ENCODE results near the gene TLR5.

The TLR5 gene

GRCh38 chr1:223142795-223143536, at the start of gene TLR5:
Gene TLR5, minus strand, starts transcription at chr1:223143248. Its CDS starts 30,217 bp downstream, at chr1:223113031.
- peak within 1 kb of the TSS; percentile 65; the same call in 1 of the 2 replicates for H3K9ac ChIP-seq
- H3K4me3 ChIP-seq = peak within 1 kb of the TSS; percentile 71
- no peaks in the 10 kb centered on the region for H4K20me1 ChIP-seq
- H3K27ac ChIP-seq = peak within 1 kb of the TSS; percentile 67
- H3K36me3 ChIP-seq = no peaks in the 10 kb centered on the region
- no peaks in the 10 kb centered on the region for H3K27me3 ChIP-seq
- no peak for TF ChIP-seq Cebpa-rat (IDR thresholded peaks at IDR 0.05)
- peak within 1 kb of the TSS; percentile 86 for H3K4me2 ChIP-seq
- peaks cover 36% of the 10 kb centered on the region for H3K4me1 ChIP-seq
- H3K9me3 ChIP-seq = peaks cover 28% of the 10 kb centered on the region

GRCh38 chr1:223189903-223190724, 47.1 kb upstream of the TLR5 start:
- no peaks in the 10 kb centered on the region for H3K27me3 ChIP-seq

GRCh38 chr1:223189525-223189902, 46.5 kb upstream of the TLR5 start:
- 0 out of 2 replicates have a peak, but pooled peaks cover 3% of the 10 kb centered on the region for H3K4me1 ChIP-seq
- no peak overlapping the region for H3K4me3 ChIP-seq
- no peaks in the 10 kb centered on the region for H3K9me3 ChIP-seq
- no peaks in the 10 kb centered on the region for H3K36me3 ChIP-seq
- no peak for TF ChIP-seq Cebpa-rat (IDR thresholded peaks at IDR 0.05)
- no peaks in the 10 kb centered on the region for H3K27me3 ChIP-seq
- no peaks in the 10 kb centered on the region for H4K20me1 ChIP-seq
- no peak overlapping the region for H3K27ac ChIP-seq
- no peak overlapping the region for H3K4me2 ChIP-seq
- H3K9ac ChIP-seq = no peak overlapping the region

More at GRCh38 chr1:223189903-223190724, 47.1 kb upstream of the TLR5 start:
- Histone ChIP-seq H3K4me3 (no peak overlapping the region), H3K9me3 (no peaks in the 10 kb centered on the region), H4K20me1 (no peaks in the 10 kb centered on the region), H3K36me3 (no peaks in the 10 kb centered on the region), H3K4me2 (no peak overlapping the region), H3K4me1 (0 out of 2 replicates have a peak, but pooled peaks cover 3% of the 10 kb centered on the region), H3K27ac (no peak overlapping the region), H3K9ac (no peak overlapping the region)
- TF ChIP-seq Cebpa-rat (IDR thresholded peaks at IDR 0.05) = no peak

GRCh38 chr1:223188618-223189356, 45.7 kb upstream of the TLR5 start:
- no peaks in the 10 kb centered on the region for H4K20me1 ChIP-seq
- H3K9me3 ChIP-seq = no peaks in the 10 kb centered on the region
- H3K4me2 ChIP-seq = no peak overlapping the region
- no peak overlapping the region for H3K4me3 ChIP-seq
- H3K27me3 ChIP-seq = no peaks in the 10 kb centered on the region
- no peak overlapping the region for H3K27ac ChIP-seq
- TF ChIP-seq Cebpa-rat (IDR thresholded peaks at IDR 0.05) = no peak
- H3K9ac ChIP-seq = no peak overlapping the region
- H3K4me1 ChIP-seq = 0 out of 2 replicates have a peak, but pooled peaks cover 3% of the 10 kb centered on the region
- H3K36me3 ChIP-seq = no peaks in the 10 kb centered on the region

GRCh38 chr1:223186800-223187199, 43.8 kb upstream of the TLR5 start:
- H3K4me1 ChIP-seq = 0 out of 2 replicates have a peak, but pooled peaks cover 3% of the 10 kb centered on the region
- no peak overlapping the region for H3K4me2 ChIP-seq
- no peaks in the 10 kb centered on the region for H4K20me1 ChIP-seq
- H3K9me3 ChIP-seq = no peaks in the 10 kb centered on the region
- H3K27ac ChIP-seq = no peak overlapping the region
- H3K36me3 ChIP-seq = no peaks in the 10 kb centered on the region
- H3K9ac ChIP-seq = no peak overlapping the region
- no peaks in the 10 kb centered on the region for H3K27me3 ChIP-seq
- no peak for TF ChIP-seq Cebpa-rat (IDR thresholded peaks at IDR 0.05)
- no peak overlapping the region for H3K4me3 ChIP-seq

- Histone ChIP-seq H3K9me3 (no peaks in the 10 kb centered on the region), H3K4me3 (no peak overlapping the region), H3K9ac (no peak overlapping the region), H3K4me2 (no peak overlapping the region), H3K4me1 (peaks cover 22% of the 10 kb centered on the region), H3K27ac (no peak overlapping the region), H4K20me1 (no peaks in the 10 kb centered on the region), H3K36me3 (no peaks in the 10 kb centered on the region), H3K27me3 (no peaks in the 10 kb centered on the region)
- no peak for TF ChIP-seq Cebpa-rat (IDR thresholded peaks at IDR 0.05)
These were observed 40.3 kb upstream of the TLR5 start for GRCh38 chr1:223183268-223183862.

- no peak for TF ChIP-seq Cebpa-rat (IDR thresholded peaks at IDR 0.05)
- no peak overlapping the region for H3K4me3 ChIP-seq
These were observed 37.8 kb upstream of the TLR5 start for GRCh38 chr1:223180731-223181321.

GRCh38 chr1:223179786-223180185, 36.7 kb upstream of the TLR5 start:
- H3K9me3 ChIP-seq = no peaks in the 10 kb centered on the region
- no peaks in the 10 kb centered on the region for H3K27me3 ChIP-seq
- H3K9ac ChIP-seq = no peak overlapping the region
- H3K4me3 ChIP-seq = no peak overlapping the region
- H3K4me1 ChIP-seq = peaks cover 22% of the 10 kb centered on the region
- no peaks in the 10 kb centered on the region for H3K36me3 ChIP-seq
- H3K4me2 ChIP-seq = peak overlapping the region; percentile 21; the same call in 1 of the 2 replicates
- H3K27ac ChIP-seq = no peak overlapping the region
- H4K20me1 ChIP-seq = no peaks in the 10 kb centered on the region
- no peak for TF ChIP-seq Cebpa-rat (IDR thresholded peaks at IDR 0.05)

More at GRCh38 chr1:223180731-223181321, 37.8 kb upstream of the TLR5 start:
- H3K9me3 ChIP-seq = no peaks in the 10 kb centered on the region
- H3K27me3 ChIP-seq = no peaks in the 10 kb centered on the region
- H3K4me2 ChIP-seq = peak overlapping the region; percentile 21
- H3K9ac ChIP-seq = no peak overlapping the region
- H3K36me3 ChIP-seq = no peaks in the 10 kb centered on the region
- H4K20me1 ChIP-seq = no peaks in the 10 kb centered on the region
- H3K27ac ChIP-seq = no peak overlapping the region
- peaks cover 22% of the 10 kb centered on the region for H3K4me1 ChIP-seq

GRCh38 chr1:223179280-223179679, 36.2 kb upstream of the TLR5 start:
- Histone ChIP-seq H3K4me1 (peaks cover 22% of the 10 kb centered on the region), H3K9ac (no peak overlapping the region), H3K4me3 (no peak overlapping the region), H3K36me3 (no peaks in the 10 kb centered on the region), H3K27ac (no peak overlapping the region), H3K27me3 (no peaks in the 10 kb centered on the region), H3K9me3 (no peaks in the 10 kb centered on the region), H3K4me2 (peak overlapping the region; percentile 21; the same call in 1 of the 2 replicates), H4K20me1 (no peaks in the 10 kb centered on the region)
- TF ChIP-seq Cebpa-rat (IDR thresholded peaks at IDR 0.05) = no peak

Measured in BLaER1 (cell line).